B cell (primary cell): Measurements from ENCODE around the gene CADM1. TPM values are rescaled to one million over a fixed set of nuclear protein-coding genes. Genes with fewer than 3 reads are reported as not detected.

Experiments used
- ATAC-seq: fragments of 200-7000 bp; cut with Tn5 transposase; one replicate; pipeline ENCODE4 v1.10.0; 2021; ENCODE audit warnings: low read depth, mild to moderate bottlenecking, moderate number of reproducible peaks, moderate library complexity
- CTCF ChIA-PET: fragments of 350-600 bp; sonication (Branson Sonifier 250); formaldehyde crosslinking; loops from one replicate; lab custom pipeline; 2021; ENCODE audit warnings: antibody characterized with exemption, inconsistent platforms; lab: Charles Lee
- POLR2A ChIA-PET: fragments of 350-600 bp; sonication (Branson Sonifier 250); formaldehyde crosslinking; loops from one replicate; lab custom pipeline; 2021; ENCODE audit warnings: antibody characterized with exemption; lab: Charles Lee
- DNase-seq: peaks from one replicate; pipeline ENCODE4 v3.0.0; 2013
- H2AFZ ChIP-seq: 2 replicates; pipeline ENCODE4 v1.6.1; 2012; ENCODE audit warnings: mild to moderate bottlenecking, low read depth, low read length; ENCODE audit not compliant: insufficient read depth, poor library complexity, severe bottlenecking
- H3K27ac ChIP-seq, 2 donors: 1 replicate in 1 of 2; 2 replicates in 1 of 2; pipeline ENCODE4 v1.5.1; 2012 to 2013; ENCODE audit warnings: low read length in 2 of 2, mild to moderate bottlenecking in 2 of 2, moderate library complexity in 1 of 2
- H3K27me3 ChIP-seq, 4 experiments: fragments of 200-600 bp in 1 of 4; sonication (generic) in 1 of 4; replicated peaks in 1 of 4; 1 replicate in 2 of 4; 2 replicates in 2 of 4; pipeline versions ENCODE4 v1.6.1 to v1.7.0; 2013 to 2016; ENCODE audit warnings: low read length in 3 of 4, mild to moderate bottlenecking in 2 of 4, mixed read lengths in 1 of 4, moderate library complexity in 1 of 4; ENCODE audit not compliant: insufficient read depth in 4 of 4, control insufficient read depth in 3 of 4; ENCODE audit errors: control extremely low read depth in 1 of 4
- H3K36me3 ChIP-seq, 2 experiments: replicated peaks in 1 of 2; 1 replicate in 1 of 2; 2 replicates in 1 of 2; pipeline versions ENCODE4 v1.6.1 to v1.7.1; 2013; ENCODE audit warnings: low read length in 1 of 2; ENCODE audit not compliant: insufficient read depth in 2 of 2, control insufficient read depth in 1 of 2; ENCODE audit errors: control extremely low read depth in 1 of 2, extremely low read depth in 1 of 2
- H3K4me1 ChIP-seq, 2 donors: fragments of 200-600 bp in 1 of 2; sonication (generic) in 1 of 2; 1 replicate in 1 of 2; 2 replicates in 1 of 2; pipeline versions ENCODE4 v1.5.1 to v1.6.1; 2013 to 2017; ENCODE audit warnings: low read length in 2 of 2; ENCODE audit not compliant: control insufficient read depth in 2 of 2, insufficient read depth in 2 of 2
- H3K4me2 ChIP-seq: replicated peaks from 2 replicates; pipeline ENCODE3; 2012; ENCODE audit warnings: mild to moderate bottlenecking, low read depth, low read length; ENCODE audit not compliant: poor library complexity, severe bottlenecking
- H3K4me3 ChIP-seq, 5 experiments: fragments of 200-600 bp in 1 of 5; sonication (generic) in 1 of 5; 1 replicate in 3 of 5; 2 replicates in 2 of 5; pipeline versions ENCODE4 v1.5.1 to v1.7.0; 2011 to 2016; ENCODE audit warnings: low read length in 4 of 5, mild to moderate bottlenecking in 4 of 5, low read depth in 2 of 5, control low read depth in 1 of 5, moderate library complexity in 1 of 5; ENCODE audit not compliant: insufficient read depth in 1 of 5; ENCODE audit errors: control extremely low read depth in 1 of 5, extremely low read depth in 1 of 5
- H3K79me2 ChIP-seq: fragments of 200-600 bp; sonication (generic); one replicate; pipeline ENCODE4 v1.6.0; 2016; ENCODE audit warnings: low read length; ENCODE audit not compliant: control insufficient read depth, insufficient read depth
- H3K9ac ChIP-seq: fragments of 200-600 bp; sonication (generic); 2 replicates; pipeline ENCODE4 v1.6.1; 2017; ENCODE audit warnings: mild to moderate bottlenecking, low read length, moderate library complexity
- H3K9me3 ChIP-seq, 3 donors: one replicate each; pipeline versions ENCODE4 v1.6.1 to v1.7.1; 2013; ENCODE audit warnings: low read length in 2 of 3; ENCODE audit not compliant: control insufficient read depth in 2 of 3, insufficient read depth in 1 of 3; ENCODE audit errors: control extremely low read depth in 1 of 3
- H4K20me1 ChIP-seq: 2 replicates; pipeline ENCODE4 v1.6.0; 2012; ENCODE audit warnings: mild to moderate bottlenecking, low read length; ENCODE audit not compliant: insufficient read depth, control insufficient read depth, poor library complexity, severe bottlenecking
- H3K27ac Mint-ChIP-seq: one replicate; pipeline ENCODE4 v1.8.0; 2021; ENCODE audit warnings: mixed read lengths
- H3K27me3 Mint-ChIP-seq: one replicate; pipeline ENCODE4 v1.8.0; 2021; ENCODE audit warnings: mixed read lengths
- H3K4me1 Mint-ChIP-seq: one replicate; pipeline ENCODE4 v1.8.0; 2021; ENCODE audit warnings: mixed read lengths
- H3K4me3 Mint-ChIP-seq: one replicate; pipeline ENCODE4 v1.8.0; 2021; ENCODE audit warnings: mixed read lengths
- H3K9me3 Mint-ChIP-seq: one replicate; pipeline ENCODE4 v1.8.0; 2022; ENCODE audit warnings: mixed read lengths; ENCODE audit not compliant: insufficient read depth
- CTCF ChIP-seq: fragments of 200-600 bp; IDR thresholded peaks from one replicate; pipeline ENCODE4 v1.8.0; 2022; ENCODE audit warnings: antibody characterized with exemption, mild to moderate bottlenecking
- EZH2 ChIP-seq: IDR thresholded peaks from 2 replicates; pipeline ENCODE4 v1.6.1; 2012; ENCODE audit warnings: borderline replicate concordance, low read depth, mild to moderate bottlenecking, moderate library complexity, low read length; ENCODE audit not compliant: insufficient read depth, poor library complexity, severe bottlenecking
- WGBS: methylation state at CpG from one replicate; pipeline ENCODE4 v1.1.5; 2013; ENCODE audit warnings: missing lambda C conversion rate; ENCODE audit not compliant: insufficient coverage; 5-methylcytosine and 5-hydroxymethylcytosine counted together
- intact Hi-C: fragments of 100-400 bp; cut with micrococcal nuclease; formaldehyde crosslinking; loops from one replicate; pipeline ENCODE4 v1.10.0; 2022
- polyA plus RNA-seq: library from polyadenylated mRNA; depleted of rRNA; stranded (reverse); fragments of >200 nt; gene quantifications from 2 replicates; pipeline ENCODE4 v1.2.3, GENCODE V29; 2012
- total RNA-seq, 2 donors: library from RNA; stranded (reverse); fragments of 120-200 nt in 1 of 2; gene quantifications; 1 replicate in 1 of 2; 2 replicates in 1 of 2; pipeline versions ENCODE4 v1.2.3 to v1.2.4, GENCODE V29; 2013 to 2022

Gene CADM1
- total and polyA plus RNA-seq, 2 donors (not counting 1 experiment from before 2014, with no cell fraction given) = 0.43 to 0.49 TPM

- Mint-ChIP-seq H3K27me3 (peaks cover 3% of the 10 kb centered on the region), H3K9me3 (no peaks in the 10 kb centered on the region), H3K4me1 (no peaks in the 10 kb centered on the region), H3K4me3 (no peak overlapping the region), H3K27ac (no peak overlapping the region)
- no peaks in the 10 kb centered on the region for H3K9me3 ChIP-seq
- no peaks in the 10 kb centered on the region for H3K4me1 ChIP-seq
- POLR2A ChIA-PET = no interaction called here
- no peak overlapping the region for H3K4me3 ChIP-seq
- DNase-seq (no peak), ATAC-seq (no peak)
- no peak overlapping the region for H3K27ac ChIP-seq
- H3K79me2 ChIP-seq = no peaks in the 10 kb centered on the region
- H3K4me2 ChIP-seq = no peak overlapping the region
- no peak overlapping the region for H3K9ac ChIP-seq
- H4K20me1 ChIP-seq = no peaks in the 10 kb centered on the region
- intact Hi-C loops = no loop called here
- H3K27me3 ChIP-seq = no peaks in the 10 kb centered on the region
- TF ChIP-seq CTCF = no peak
- TF ChIP-seq EZH2 = no peak
- CTCF ChIA-PET = interaction anchor here (0.6 kb wide), 1 partner anchor 34 kb away, joined by 4 read pairs; no protein-coding TSS in a partner anchor
- WGBS = 71% methylated on average over 1 of the region's 3 CpGs
- H3K36me3 ChIP-seq = no peaks in the 10 kb centered on the region
- no peak overlapping the region for H2AFZ ChIP-seq
Measured at GRCh38 chr11:115463606-115464005, 40.6 kb downstream of the CADM1 start.

- no peak overlapping the region for H3K27ac ChIP-seq
- no peak for TF ChIP-seq CTCF
- no peak for TF ChIP-seq EZH2
- ChIA-PET CTCF (no interaction called here), POLR2A (no interaction called here)
- ATAC-seq = no peak
- intact Hi-C loops = no loop called here
- no peak overlapping the region for H3K4me2 ChIP-seq
- no CpG with 5 or more reads among the region's 1 CpG for WGBS
- no peaks in the 10 kb centered on the region for H3K4me1 ChIP-seq
- H4K20me1 ChIP-seq = no peaks in the 10 kb centered on the region
- H3K4me3 ChIP-seq = no peak overlapping the region
- Mint-ChIP-seq H3K4me3 (no peak overlapping the region), H3K9me3 (no peaks in the 10 kb centered on the region), H3K4me1 (no peaks in the 10 kb centered on the region), H3K27me3 (peaks cover 3% of the 10 kb centered on the region), H3K27ac (no peak overlapping the region)
- no peaks in the 10 kb centered on the region for H3K27me3 ChIP-seq
- no peak overlapping the region for H3K9ac ChIP-seq
- H3K36me3 ChIP-seq = no peaks in the 10 kb centered on the region
- no peak overlapping the region for H2AFZ ChIP-seq
- no peaks in the 10 kb centered on the region for H3K79me2 ChIP-seq
- H3K9me3 ChIP-seq = no peaks in the 10 kb centered on the region
- DNase-seq = no peak
Measured at GRCh38 chr11:115462757-115463156, 41.5 kb downstream of the CADM1 start.
